GM10847 (cell line): ENCODE results near the gene TMEM179.

Source experiments
- POLR2A ChIP-seq: IDR thresholded peaks from 2 replicates; pipeline ENCODE4 v1.6.1; 2011; ENCODE audit not compliant: insufficient read length; ENCODE audit errors: extremely low read depth

TMEM179 gene

DNA sequence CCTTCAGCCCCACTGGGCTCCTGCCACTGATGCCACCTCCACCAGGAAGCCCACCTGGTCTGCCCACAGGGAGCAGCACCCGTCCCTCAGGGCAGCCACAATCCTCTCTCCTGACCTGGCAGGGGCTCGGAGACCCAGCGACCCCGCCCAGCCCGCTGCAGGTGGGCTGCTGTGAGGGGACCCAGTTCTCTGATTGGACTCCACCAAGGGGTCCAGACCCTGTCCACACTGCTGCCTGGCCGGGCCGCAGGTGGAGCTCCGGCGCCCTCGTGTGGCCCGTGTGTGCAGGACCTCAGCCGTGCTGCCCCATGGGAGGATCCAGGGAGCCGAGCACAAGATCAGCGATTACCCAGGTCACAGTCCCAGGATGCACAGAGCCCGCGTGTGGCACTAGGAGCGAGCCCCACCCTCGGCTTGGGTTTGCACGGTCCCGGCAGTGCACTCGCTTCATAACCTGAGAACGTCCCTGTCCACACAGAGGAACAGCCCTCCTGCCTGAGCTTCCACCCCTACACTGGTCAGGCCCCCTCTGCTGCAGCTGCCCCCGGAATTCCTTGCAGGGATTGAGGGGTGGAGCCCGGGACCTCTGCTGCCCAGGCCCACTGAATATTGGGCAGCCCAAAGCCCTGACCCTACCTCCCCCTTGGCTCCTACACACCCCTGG, 35.4 kb upstream of the TMEM179 start:
- no peak for TF ChIP-seq POLR2A

DNA sequence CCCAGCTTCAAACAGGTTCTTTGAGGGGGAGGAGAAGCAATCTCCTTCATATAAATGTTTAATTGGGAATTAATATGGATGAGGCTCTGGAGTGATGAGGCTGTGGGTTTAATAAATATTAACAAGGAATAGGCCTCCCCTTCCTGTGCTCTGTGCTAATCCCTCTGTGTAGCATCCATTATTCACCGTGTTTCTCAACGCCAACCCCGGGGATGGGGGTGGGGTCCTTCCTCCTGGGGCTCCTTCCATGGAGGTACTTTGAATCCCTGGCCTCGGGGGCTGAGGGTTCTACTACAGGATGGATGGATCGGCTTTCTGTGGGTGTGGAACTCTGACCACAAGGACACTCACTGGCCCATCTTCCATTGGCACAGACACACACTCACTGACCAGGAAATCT, 34.9 kb upstream of the TMEM179 start:
- no peak for TF ChIP-seq POLR2A

DNA sequence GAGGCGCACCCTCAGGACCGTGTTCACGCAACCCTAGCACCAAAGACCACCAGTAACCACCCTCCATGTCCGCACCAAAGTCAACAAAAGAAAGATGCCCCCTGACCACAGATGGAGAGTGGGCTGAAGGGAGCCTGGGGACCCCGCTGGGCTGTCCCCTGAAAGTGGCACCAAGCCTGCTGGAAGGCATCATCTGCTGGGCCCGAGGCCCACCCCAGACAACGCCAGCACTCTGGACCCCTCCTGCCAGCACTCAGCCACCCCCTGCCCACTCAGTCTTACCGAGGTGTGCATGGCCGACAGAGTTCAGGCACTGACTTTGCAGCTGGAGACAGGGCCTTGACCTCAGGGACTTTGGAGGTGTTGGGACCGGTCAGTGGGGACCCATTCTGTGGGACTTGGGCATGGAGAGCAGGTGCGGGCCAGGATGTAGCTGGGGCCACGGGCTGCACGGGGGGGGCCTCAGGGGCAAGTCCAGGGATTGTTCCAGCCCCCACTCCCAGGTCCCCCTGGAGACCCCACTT, 34.4 kb upstream of the TMEM179 start:
- TF ChIP-seq POLR2A: no peak

DNA sequence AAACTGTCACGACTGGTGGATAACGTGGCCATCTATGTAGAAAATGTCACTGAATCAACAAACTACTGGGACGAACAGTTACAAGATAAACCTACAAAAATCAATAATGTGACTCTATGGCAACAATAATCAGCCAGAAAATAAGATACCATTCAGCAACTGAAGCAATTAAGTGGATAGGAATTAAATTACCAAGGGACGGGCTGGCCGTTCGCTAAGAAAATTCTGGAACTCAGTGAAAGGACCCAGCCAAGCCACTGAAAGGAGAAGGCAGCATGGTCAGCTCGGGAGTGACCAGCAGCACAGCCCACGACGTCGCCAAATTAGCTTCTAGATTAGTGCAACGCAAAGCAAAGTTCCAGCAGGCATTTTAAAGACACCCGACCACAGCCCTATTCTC, 33.6 kb upstream of the TMEM179 start:
- no peak for TF ChIP-seq POLR2A

DNA sequence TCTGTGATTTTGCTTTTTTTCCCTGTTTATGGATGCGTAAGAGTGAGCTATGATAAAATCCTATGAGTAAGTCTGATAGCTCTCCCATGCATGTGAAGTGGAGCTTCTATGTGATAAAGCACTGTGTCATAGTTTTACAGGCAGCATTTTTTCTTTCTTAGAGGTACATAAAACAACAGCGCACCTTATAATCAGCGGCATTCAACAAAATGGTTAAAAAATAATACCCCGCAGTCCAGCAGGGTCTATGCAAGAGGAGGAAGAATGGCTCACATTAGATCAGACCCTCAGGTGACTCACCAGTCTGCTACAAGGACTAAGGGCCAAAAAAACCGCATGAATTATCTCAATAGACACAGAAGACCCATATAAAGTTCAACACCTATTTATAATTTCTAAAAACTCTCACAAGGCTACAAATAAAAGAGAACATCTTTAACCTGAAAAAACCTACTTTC, 33.0 kb upstream of the TMEM179 start:
- TF ChIP-seq POLR2A: no peak

DNA sequence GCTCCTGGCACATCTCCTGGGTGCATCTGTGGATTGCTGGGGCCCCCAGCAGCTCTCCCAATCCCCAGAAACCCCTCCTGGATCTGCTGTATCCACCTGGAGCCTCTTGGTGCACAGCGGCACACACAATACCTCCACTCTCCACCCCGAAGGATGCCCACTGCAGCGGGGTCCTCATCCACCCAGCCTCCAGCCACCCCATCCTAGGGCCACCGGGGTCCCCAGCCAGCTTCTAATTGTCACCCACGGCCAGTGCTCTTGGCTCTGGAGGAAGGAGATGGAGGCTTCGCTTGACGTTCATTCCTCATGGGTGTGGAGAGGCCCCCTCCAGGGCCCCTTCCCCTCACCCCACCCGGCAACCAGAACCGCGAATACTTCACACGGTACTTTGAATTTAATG, 31.6 kb upstream of the TMEM179 start:
- TF ChIP-seq POLR2A: no peak

DNA sequence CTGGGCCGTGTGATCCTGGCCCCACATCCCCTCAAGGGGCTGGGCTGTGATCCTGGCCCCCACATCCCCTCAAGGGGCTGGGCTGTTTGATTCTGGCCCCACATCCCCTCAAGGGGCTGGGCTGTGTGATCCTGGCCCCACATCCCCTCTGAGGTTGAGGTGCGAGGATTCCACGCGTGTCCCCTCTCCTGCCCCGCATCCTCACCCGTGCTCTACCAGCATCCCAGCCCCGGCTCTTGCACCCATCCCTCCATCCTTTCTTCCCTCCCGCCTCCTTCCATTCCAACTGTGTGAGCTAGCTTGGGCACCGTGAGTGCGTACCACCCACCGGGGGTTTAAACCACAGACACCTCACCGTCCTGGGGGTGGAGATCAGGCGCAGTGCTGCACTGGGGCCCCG, 31.1 kb upstream of the TMEM179 start:
- TF ChIP-seq POLR2A: no peak

DNA sequence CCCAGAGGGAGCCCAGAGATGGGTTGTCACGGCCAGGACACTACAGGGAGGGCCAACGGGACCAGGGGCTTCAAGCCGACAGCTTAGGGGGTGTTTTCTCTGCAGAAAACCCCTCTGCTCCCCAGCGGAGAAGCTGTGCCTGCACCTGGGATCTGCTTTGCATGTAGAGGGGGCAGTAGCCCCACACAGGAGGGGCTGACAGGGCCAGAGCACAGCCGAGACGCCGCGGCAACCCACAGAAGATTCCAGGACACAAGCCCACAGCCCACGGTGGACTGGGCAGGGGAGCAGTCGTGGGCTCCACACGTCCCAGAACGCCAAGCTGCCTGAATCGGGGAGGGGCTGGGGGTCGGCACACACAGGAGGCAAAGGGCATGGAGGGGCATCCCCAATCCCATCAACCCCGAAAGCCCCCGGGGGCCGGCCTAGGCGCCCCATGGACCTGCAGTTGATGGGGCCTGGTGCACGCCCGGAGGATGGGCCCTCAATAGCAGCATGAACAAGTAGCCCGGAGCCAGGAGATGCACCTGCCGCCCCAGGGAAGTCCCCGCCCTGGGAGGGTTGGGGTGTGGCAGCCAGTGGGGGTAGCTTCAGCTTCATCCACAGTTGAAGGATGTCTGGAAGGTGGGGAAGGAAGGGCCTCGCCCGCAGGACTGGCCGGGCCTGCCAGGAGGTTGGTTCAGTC, 30.5 kb upstream of the TMEM179 start:
- TF ChIP-seq POLR2A: no peak

DNA sequence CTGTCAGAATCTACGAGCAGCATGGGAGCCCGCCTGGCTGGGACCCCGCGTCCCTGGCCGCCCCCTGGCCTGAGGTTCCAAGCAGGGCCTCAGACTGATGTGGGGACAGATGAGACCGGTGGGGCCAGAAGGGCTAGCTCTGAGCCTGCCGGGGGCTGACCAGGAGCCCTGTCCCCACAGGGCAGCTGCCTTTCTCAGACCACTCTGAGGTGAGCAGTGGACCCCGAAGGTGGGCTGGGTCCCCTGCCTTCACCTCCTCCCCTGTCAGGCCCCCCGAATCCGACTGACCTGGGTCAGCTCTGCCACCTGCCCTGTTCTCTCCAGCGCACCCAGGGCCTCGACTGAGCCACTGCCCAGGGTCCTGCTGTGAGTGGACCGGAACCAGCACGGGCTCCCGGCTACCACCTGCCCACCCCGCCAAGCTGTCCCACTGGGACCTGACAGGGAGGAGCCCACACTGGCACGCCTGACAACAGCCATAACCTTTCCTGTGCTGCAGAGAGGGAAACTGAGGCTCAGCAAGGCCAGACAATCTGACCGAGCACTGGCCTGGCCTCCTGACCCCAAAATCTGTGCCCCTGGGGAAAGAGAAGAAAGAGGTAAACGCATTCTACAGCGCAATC, 29.7 kb upstream of the TMEM179 start:
- no peak for TF ChIP-seq POLR2A

DNA sequence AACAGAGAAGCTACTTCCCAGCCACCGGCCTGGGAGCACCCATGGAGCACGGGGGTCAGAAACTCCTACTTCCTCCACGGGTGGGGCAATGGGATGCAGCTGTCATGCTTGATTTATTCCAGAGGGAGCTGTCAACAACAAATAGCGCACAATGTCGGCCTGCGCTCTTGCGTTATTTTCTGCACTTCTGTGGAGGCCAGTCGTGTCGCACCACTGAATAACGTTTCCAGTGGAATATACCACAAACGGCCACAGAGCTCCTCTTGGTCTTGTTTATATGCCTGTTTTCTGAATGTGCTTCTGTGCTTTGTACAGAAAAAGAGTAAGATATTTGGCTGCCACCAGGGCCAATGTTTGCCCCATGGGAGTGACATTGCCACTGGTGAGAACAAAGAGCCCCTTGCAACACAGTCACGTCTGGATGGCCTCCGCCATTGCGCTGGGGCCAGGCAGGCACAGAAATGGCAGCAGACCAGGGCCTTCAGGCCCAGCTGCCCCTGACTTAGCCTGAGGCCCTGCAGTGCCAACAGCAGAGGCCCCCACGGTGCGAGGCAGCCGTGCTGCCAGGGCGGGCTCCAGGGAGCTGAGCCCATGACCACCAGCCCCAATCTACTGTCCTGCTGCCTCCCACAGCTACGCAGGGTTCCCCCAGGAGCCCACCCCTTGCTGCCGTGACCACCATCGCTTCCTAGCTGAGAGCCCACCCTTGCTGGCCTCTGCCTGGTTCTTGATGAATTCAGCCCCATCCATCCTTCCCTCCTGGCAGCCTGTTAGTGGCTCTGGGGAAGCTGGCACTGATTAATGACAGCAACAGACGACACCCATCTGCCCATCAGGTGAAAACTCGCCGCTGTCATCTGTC, 28.9 kb upstream of the TMEM179 start:
- no peak for TF ChIP-seq POLR2A

DNA sequence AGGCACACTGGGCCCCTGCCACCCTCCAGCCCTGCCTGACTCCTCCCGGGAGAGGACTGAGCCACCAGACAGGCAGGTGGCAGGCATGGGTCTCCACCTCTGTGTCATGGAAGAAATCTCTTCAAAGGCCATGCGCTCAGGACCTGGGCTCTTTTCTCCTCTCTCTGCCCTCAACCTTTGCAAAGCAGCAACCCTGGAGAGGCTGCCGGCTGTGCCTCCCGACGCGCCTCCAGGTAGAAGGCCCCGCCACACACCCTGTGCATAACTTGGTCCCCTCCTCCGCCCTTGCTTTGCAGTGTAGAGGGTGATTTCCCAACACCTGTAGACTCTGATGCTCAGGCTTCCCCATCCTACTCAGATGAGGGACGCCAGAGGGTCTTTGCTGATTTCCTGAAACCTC, 28.2 kb upstream of the TMEM179 start:
- TF ChIP-seq POLR2A: no peak

DNA sequence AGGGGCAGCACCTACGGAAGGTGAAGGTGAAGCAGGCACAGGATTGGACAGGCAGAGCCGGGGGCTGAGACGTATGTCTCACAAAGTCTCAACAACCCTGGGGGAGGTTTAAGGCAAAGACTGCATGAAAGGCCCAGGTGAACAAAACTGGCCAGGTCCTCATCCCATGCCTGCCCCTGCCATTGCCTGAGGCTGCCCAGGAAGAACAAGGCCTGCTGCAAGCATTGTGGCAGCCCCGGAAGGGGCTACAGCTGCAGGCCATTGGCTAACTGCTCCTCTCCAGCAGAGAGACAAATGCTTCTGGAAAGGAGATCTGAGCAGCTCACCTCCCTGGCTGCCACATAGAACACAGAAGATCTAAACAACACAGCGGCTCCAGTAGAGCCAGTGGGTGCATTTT, 20.4 kb upstream of the TMEM179 start:
- TF ChIP-seq POLR2A: no peak

DNA sequence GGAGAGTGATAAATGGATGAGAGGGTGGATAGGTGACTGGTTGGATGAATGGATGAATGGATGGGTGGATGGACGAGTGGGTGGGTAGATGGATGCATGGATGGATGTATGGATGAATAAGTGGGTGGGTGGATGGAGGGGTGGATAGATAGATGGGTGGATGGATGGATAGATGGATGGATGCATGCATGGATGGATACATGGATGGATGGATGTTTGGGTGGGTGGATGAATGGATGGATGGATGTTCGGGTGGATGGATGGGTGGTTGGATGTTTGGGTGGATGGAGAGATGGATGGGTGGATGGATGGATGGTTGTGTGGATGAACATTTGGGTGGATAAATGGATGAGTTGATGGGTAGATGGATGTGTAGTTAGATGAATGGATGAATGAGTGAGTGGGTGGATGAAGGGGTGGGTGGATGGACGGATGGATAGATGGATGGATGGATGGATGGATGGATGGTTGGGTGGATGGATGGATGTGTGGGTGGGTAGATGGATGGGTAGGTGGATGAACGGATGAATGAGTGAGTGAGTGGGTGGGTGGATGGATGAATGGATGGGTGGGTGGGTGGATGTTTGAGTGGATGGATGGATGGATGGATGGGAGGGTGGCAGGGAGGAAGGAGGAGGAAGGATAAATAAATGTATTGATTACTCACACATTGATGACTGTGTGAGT, 9.7 kb upstream of the TMEM179 start:
- TF ChIP-seq POLR2A: no peak

DNA sequence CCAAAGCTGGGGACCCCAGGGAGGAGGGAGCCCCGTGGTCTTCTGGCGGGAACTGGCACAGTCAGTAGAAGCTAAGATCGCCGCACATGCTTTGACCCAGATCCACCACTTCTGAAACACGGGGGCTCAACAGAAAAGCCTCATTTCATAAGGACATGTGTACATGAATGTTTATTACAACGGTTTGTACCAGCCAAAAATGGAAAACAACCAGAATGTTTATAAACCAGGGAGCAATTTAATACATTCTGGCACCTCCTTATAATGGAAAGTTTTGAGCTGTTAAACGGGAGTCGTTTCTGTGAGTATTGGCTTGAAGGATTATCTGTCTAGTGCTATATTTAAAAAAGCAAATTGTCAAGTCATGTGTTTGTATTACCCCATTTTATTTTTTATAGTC, 7.3 kb upstream of the TMEM179 start:
- TF ChIP-seq POLR2A: no peak
